IgD-negative memory B cell (primary cell): ENCODE results near the gene SALL3. TPM values are rescaled to one million over a fixed set of nuclear protein-coding genes. Genes with fewer than 3 reads are reported as not detected.

Experiments used
- H3K27ac Mint-ChIP-seq, 3 donors: one replicate each; pipeline ENCODE4 v1.8.0; 2020 to 2022; ENCODE audit warnings: mild to moderate bottlenecking in 3 of 3, mixed read lengths in 3 of 3, moderate library complexity in 1 of 3
- H3K27me3 Mint-ChIP-seq: one replicate; pipeline ENCODE4 v1.8.0; 2021; ENCODE audit warnings: mixed read lengths
- H3K36me3 Mint-ChIP-seq: one replicate; pipeline ENCODE4 v1.8.0; 2020; ENCODE audit warnings: mild to moderate bottlenecking, mixed read lengths
- H3K4me1 Mint-ChIP-seq, 3 donors: one replicate each; pipeline ENCODE4 v1.8.0; 2020 to 2022; ENCODE audit warnings: mixed read lengths in 3 of 3, mild to moderate bottlenecking in 1 of 3
- H3K4me3 Mint-ChIP-seq, 4 donors: one replicate each; pipeline ENCODE4 v1.8.0; 2020 to 2022; ENCODE audit warnings: mild to moderate bottlenecking in 4 of 4, mixed read lengths in 4 of 4, moderate library complexity in 3 of 4
- H3K9me3 Mint-ChIP-seq, 3 donors: one replicate each; pipeline ENCODE4 v1.8.0; 2020 to 2021; ENCODE audit warnings: mixed read lengths in 3 of 3, mild to moderate bottlenecking in 1 of 3
- polyA plus RNA-seq: library from polyadenylated mRNA; unstranded; fragments of 300-500 nt; fragmentation: Illumina TruSeq; gene quantifications from one replicate; pipeline ENCODE4 v1.2.3, GENCODE V29; 2021

Gene SALL3
- polyA plus RNA-seq, 1 donor from 2014 or later = not detected

- Mint-ChIP-seq H3K27ac (peak overlapping the region in 1 of 3 donors; percentile 51), H3K9me3 (no peaks in the 10 kb centered on the region), H3K4me3 (no peak overlapping the region), H3K36me3 (no peaks in the 10 kb centered on the region), H3K27me3 (peaks cover 6% of the 10 kb centered on the region), H3K4me1 (no peaks in the 10 kb centered on the region)
These were observed 17.3 kb downstream of the SALL3 start for GRCh38 chr18:78996741-78997490.

GRCh38 chr18:78998371-78999071, 18.9 kb downstream of the SALL3 start:
- Mint-ChIP-seq H3K36me3 (no peaks in the 10 kb centered on the region), H3K9me3 (no peaks in the 10 kb centered on the region), H3K4me3 (no peak overlapping the region)

GRCh38 chr18:78999939-79000338, 20.3 kb downstream of the SALL3 start:
- no peak overlapping the region for H3K4me3 Mint-ChIP-seq
- no peaks in the 10 kb centered on the region for H3K36me3 Mint-ChIP-seq
- no peaks in the 10 kb centered on the region for H3K4me1 Mint-ChIP-seq
- peaks cover 6% of the 10 kb centered on the region for H3K27me3 Mint-ChIP-seq
- H3K9me3 Mint-ChIP-seq = no peaks in the 10 kb centered on the region
- H3K27ac Mint-ChIP-seq = no peak overlapping the region

More at GRCh38 chr18:78998371-78999071, 18.9 kb downstream of the SALL3 start:
- Mint-ChIP-seq H3K27ac (no peak overlapping the region), H3K4me1 (no peaks in the 10 kb centered on the region), H3K27me3 (peaks cover 6% of the 10 kb centered on the region)

DNA sequence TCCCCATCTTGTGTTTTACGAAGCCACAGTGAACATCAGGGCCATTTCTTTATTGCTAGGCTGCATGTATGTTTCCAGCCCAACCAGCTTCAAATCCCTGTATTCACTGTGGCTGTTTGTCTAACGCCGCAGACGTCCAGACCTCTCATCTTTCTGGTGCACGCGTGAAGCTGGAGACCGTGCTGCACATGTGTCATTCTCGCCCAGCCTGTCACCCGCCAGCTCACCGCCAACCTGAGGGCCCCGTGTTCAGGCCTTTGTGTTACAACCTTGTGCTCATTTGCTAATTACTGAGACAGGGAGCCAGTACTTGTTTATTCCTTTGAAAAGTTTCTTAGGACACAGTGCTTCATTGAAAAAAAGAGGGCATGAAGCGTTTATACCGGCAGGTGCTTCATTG, 21.4 kb downstream of the SALL3 start:
- Mint-ChIP-seq H3K27ac (no peak overlapping the region), H3K27me3 (peaks cover 6% of the 10 kb centered on the region), H3K9me3 (no peaks in the 10 kb centered on the region), H3K4me3 (no peak overlapping the region), H3K36me3 (no peaks in the 10 kb centered on the region), H3K4me1 (no peaks in the 10 kb centered on the region)

GRCh38 chr18:79005653-79006052, 26.0 kb downstream of the SALL3 start:
- Mint-ChIP-seq H3K4me3 (no peak overlapping the region), H3K9me3 (no peaks in the 10 kb centered on the region), H3K4me1 (no peaks in the 10 kb centered on the region), H3K27ac (no peak overlapping the region), H3K27me3 (no peaks in the 10 kb centered on the region), H3K36me3 (no peaks in the 10 kb centered on the region)

- H3K36me3 Mint-ChIP-seq = no peaks in the 10 kb centered on the region
- H3K27ac Mint-ChIP-seq = no peak overlapping the region
- H3K4me3 Mint-ChIP-seq = no peak overlapping the region
- H3K9me3 Mint-ChIP-seq = no peaks in the 10 kb centered on the region
- no peaks in the 10 kb centered on the region for H3K4me1 Mint-ChIP-seq
- H3K27me3 Mint-ChIP-seq = no peaks in the 10 kb centered on the region
These were observed 26.6 kb downstream of the SALL3 start for GRCh38 chr18:79006106-79006795.

GRCh38 chr18:79007440-79007839, 27.8 kb downstream of the SALL3 start:
- Mint-ChIP-seq H3K9me3 (no peaks in the 10 kb centered on the region), H3K36me3 (no peaks in the 10 kb centered on the region), H3K27me3 (no peaks in the 10 kb centered on the region), H3K27ac (no peak overlapping the region), H3K4me1 (no peaks in the 10 kb centered on the region), H3K4me3 (peak overlapping the region in 1 of 4 donors; percentile 41)

DNA sequence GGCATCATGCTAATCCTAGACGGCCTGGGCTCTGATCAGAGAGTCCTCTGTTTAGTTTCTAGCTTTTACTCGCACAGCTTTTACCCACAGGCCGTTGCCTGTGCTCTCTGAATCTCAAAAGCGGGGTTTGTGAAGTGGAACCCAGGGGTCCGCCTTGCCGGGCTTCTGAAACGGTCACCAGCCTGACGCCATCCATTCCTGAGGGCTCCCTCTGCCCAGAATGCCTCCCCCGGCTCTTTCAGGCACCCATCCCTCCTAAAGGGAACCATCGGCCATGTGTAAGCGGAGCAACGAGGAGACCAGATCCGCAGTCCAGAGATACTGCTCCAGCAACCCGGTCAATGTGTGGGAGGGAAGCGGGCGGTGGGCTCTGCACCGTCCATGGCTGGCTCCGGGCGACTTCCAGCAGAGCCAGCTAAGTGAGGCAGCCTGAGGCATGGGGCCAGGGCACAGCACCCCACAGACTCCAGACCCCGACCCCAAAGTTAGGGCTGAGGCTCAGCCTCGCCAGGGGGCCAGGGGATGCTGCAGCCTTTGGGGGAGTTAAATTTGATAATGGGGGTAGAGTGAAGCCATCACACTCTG, 28.8 kb downstream of the SALL3 start:
- Mint-ChIP-seq H3K4me3 (no peak overlapping the region), H3K9me3 (no peaks in the 10 kb centered on the region), H3K36me3 (no peaks in the 10 kb centered on the region), H3K27me3 (no peaks in the 10 kb centered on the region), H3K4me1 (no peaks in the 10 kb centered on the region), H3K27ac (no peak overlapping the region)

GRCh38 chr18:79010802-79011201, 31.2 kb downstream of the SALL3 start:
- Mint-ChIP-seq H3K4me3 (no peak overlapping the region), H3K4me1 (no peaks in the 10 kb centered on the region)

GRCh38 chr18:79011300-79011870, 31.8 kb downstream of the SALL3 start:
- Mint-ChIP-seq H3K9me3 (no peaks in the 10 kb centered on the region), H3K4me1 (no peaks in the 10 kb centered on the region), H3K27me3 (no peaks in the 10 kb centered on the region), H3K4me3 (no peak overlapping the region), H3K36me3 (no peaks in the 10 kb centered on the region), H3K27ac (no peak overlapping the region)

More at GRCh38 chr18:79010802-79011201, 31.2 kb downstream of the SALL3 start:
- Mint-ChIP-seq H3K27me3 (no peaks in the 10 kb centered on the region), H3K9me3 (no peaks in the 10 kb centered on the region), H3K27ac (no peak overlapping the region), H3K36me3 (no peaks in the 10 kb centered on the region)

DNA sequence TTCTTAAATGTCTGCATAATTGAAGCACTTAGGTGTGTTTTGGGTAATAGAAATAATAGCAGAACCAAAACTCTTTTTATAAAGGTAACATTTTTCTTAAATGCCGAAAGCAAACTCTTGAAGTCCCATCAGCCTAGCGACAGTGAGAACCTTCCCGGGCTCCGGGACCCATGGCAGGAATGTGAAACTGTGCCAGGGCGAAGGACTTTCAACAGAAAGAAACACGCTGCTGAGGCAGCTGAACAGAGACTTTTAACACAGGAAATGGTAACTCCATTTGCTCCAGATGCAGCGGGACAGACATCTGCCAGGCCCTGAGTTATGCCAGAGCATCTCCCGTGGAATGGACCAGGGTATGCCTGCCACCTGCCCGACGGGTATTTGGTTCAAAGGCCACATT, 34.3 kb downstream of the SALL3 start:
- Mint-ChIP-seq H3K4me1 (no peaks in the 10 kb centered on the region), H3K27ac (no peak overlapping the region), H3K4me3 (no peak overlapping the region), H3K36me3 (no peaks in the 10 kb centered on the region), H3K9me3 (no peaks in the 10 kb centered on the region), H3K27me3 (peaks cover 10% of the 10 kb centered on the region)

DNA sequence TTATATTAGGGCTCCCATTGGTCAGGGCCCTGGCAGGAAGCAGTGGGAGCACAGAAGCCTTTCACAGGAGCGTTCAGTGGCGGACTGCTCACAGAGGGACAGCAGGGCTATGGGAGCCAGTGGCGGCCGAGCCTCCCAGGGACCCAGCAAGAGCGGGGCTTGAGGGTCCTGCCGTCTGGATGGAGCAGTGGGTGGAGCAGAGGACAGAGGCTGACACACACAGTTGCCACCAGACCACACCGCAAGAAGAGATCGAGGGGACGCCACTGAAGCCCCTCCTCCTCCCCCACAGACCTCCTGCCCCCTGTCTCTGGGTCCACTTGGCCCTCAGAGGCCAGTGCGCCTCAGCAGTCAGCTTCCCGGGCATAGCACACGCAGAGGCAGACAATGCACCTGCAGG, 39.3 kb downstream of the SALL3 start:
- H3K27me3 Mint-ChIP-seq = peaks cover 18% of the 10 kb centered on the region
- no peak overlapping the region for H3K27ac Mint-ChIP-seq
- no peaks in the 10 kb centered on the region for H3K4me1 Mint-ChIP-seq
- H3K4me3 Mint-ChIP-seq = no peak overlapping the region
- H3K36me3 Mint-ChIP-seq = no peaks in the 10 kb centered on the region
- H3K9me3 Mint-ChIP-seq = no peaks in the 10 kb centered on the region

- H3K36me3 Mint-ChIP-seq = no peaks in the 10 kb centered on the region
- H3K4me3 Mint-ChIP-seq = no peak overlapping the region
- H3K4me1 Mint-ChIP-seq = no peaks in the 10 kb centered on the region
- peaks cover 0 to 3% (median 0%) of the 10 kb centered on the region in 3 donors for H3K9me3 Mint-ChIP-seq
- H3K27me3 Mint-ChIP-seq = peaks cover 18% of the 10 kb centered on the region
- no peak overlapping the region for H3K27ac Mint-ChIP-seq
These were observed 40.3 kb downstream of the SALL3 start for GRCh38 chr18:79019881-79020280.

GRCh38 chr18:79022603-79023002, 43.0 kb downstream of the SALL3 start:
- Mint-ChIP-seq H3K4me3 (no peak overlapping the region), H3K9me3 (peaks cover 1 to 4% (median 3%) of the 10 kb centered on the region in 3 donors), H3K27me3 (peaks cover 19% of the 10 kb centered on the region), H3K27ac (no peak overlapping the region), H3K36me3 (no peaks in the 10 kb centered on the region), H3K4me1 (no peaks in the 10 kb centered on the region)

DNA sequence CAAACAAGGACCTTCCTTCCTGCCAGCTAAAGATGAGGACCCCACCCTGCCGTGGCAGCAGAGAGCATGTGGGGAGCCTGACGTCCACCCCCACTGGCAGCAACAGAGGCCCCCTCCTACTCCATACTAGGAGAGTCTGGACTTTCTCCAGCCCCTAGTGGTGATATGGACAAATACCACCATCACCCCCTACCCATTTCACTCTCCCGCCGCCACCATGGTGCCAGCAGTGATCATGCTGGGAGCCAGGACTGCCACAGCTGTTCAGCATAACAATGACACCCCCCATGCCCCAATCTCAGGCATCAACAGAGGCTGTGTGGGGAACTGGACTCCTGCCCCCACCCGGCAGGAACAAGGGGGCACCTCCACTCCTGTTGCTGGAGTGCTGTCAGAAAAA, 46.9 kb downstream of the SALL3 start:
- Mint-ChIP-seq H3K27me3 (peaks cover 8% of the 10 kb centered on the region), H3K9me3 (peaks cover 11 to 14% (median 14%) of the 10 kb centered on the region in 3 donors), H3K36me3 (no peaks in the 10 kb centered on the region), H3K27ac (no peak overlapping the region), H3K4me3 (no peak overlapping the region), H3K4me1 (no peaks in the 10 kb centered on the region)
